Measurements from ENCODE around the gene FER. TPM values are rescaled to one million over a fixed set of nuclear protein-coding genes. Genes with fewer than 3 reads are reported as not detected.

FER gene
- total RNA-seq, 4 donors from 2014 or later: 16.1 to 25.7 (median 19.1) TPM

DNA sequence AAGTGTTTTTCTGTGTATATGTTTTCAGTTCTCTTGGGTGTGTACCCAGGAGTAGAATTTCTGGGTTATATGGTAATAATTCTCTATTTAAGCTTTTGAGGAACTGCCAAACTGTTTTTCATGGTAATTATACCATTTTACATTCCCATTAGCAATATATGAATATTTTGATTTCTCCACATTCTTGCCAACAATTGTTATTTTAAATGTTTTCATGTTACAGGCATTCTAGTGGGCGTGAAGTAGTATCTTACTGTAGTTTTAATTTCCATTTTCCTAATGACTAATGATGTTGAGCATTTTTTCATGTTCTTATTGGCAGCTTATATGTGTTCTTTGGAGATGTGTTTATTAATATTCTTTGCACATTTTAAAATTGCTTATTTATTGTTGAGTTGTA is 199.5 kb downstream of the FER start:
- no peak for DNase-seq (ENCODE audit: low spot score in 2 of 2)
- intact Hi-C loops (cut with DNase I; ENCODE audit: low total_unique reads): no loop called here
- TF ChIP-seq CTCF (IDR thresholded peaks at IDR 0.05) (no peak), POLR2A (IDR thresholded peaks at IDR 0.05) (no peak)
- WGBS, 2 donors: 93 to 98% methylated on average over 1 of the region's 1 CpG
- no peak overlapping the region for H3K4me3 ChIP-seq (ENCODE audit: low read depth, poor library complexity, severe bottlenecking)

DNA sequence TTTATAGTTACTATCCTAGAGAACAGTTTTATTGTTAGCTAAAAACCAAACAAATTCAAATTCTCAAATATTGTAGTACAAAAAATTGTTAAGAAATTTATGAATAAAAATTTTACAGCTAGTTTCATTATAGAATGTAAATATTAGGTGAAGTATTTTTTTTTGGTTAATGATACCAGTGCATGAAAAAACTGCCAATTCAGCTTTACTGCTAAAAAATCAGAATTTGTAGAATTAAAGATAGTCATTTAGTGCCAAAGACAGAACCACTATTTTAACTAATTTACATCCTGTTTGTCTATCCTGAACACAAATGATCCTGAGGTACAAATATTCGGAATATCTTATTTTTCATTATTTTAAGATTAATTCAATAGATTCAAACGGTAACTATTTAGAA is 202.6 kb downstream of the FER start:
- TF ChIP-seq POLR2A (IDR thresholded peaks at IDR 0.05) (no peak), CTCF (IDR thresholded peaks at IDR 0.05) (no peak)
- no peak for DNase-seq (ENCODE audit: low spot score in 2 of 2)
- H3K4me3 ChIP-seq (ENCODE audit: low read depth, poor library complexity, severe bottlenecking): no peak overlapping the region
- intact Hi-C loops (cut with DNase I; ENCODE audit: low total_unique reads): no loop called here
- 96 to 97% methylated on average over 2 of the region's 2 CpGs for WGBS, 2 donors

- intact Hi-C loops (cut with DNase I; ENCODE audit: low total_unique reads): no loop called here
Observed at GRCh38 chr5:108953940-108954339, 206.2 kb downstream of the FER start.

GRCh38 chr5:108957333-108957732 is 209.6 kb downstream of the FER start:
- H3K4me3 ChIP-seq (ENCODE audit: low read depth, poor library complexity, severe bottlenecking): no peak overlapping the region
- TF ChIP-seq POLR2A (IDR thresholded peaks at IDR 0.05): no peak
- TF ChIP-seq CTCF (IDR thresholded peaks at IDR 0.05): no peak
- intact Hi-C loops (cut with DNase I; ENCODE audit: low total_unique reads): no loop called here
- DNase-seq (ENCODE audit: low spot score in 2 of 2): no peak

More at GRCh38 chr5:108953940-108954339, 206.2 kb downstream of the FER start:
- DNase-seq (ENCODE audit: low spot score in 2 of 2): no peak
- no peak for TF ChIP-seq CTCF (IDR thresholded peaks at IDR 0.05)
- TF ChIP-seq POLR2A (IDR thresholded peaks at IDR 0.05): no peak
- H3K4me3 ChIP-seq (ENCODE audit: low read depth, poor library complexity, severe bottlenecking): no peak overlapping the region

- DNase-seq (ENCODE audit: low spot score in 2 of 2): no peak
- intact Hi-C loops (cut with DNase I; ENCODE audit: low total_unique reads): no loop called here
Observed at GRCh38 chr5:108966910-108967309, 219.2 kb downstream of the FER start.

More at GRCh38 chr5:108966910-108967309, 219.2 kb downstream of the FER start:
- H3K4me3 ChIP-seq (ENCODE audit: low read depth, poor library complexity, severe bottlenecking): no peak overlapping the region
- 92 to 96% methylated on average over 6 of the region's 6 CpGs for WGBS, 2 donors
- TF ChIP-seq CTCF (IDR thresholded peaks at IDR 0.05) (no peak), POLR2A (IDR thresholded peaks at IDR 0.05) (no peak)
